GM12878 (cell line): ENCODE data around the gene SELENOS. TPM values are rescaled to one million over a fixed set of nuclear protein-coding genes. Genes with fewer than 3 reads are reported as not detected.

Source experiments
- BCLAF1 ChIP-seq: fragments of 450-650 bp; IDR thresholded peaks from 2 replicates; pipeline ENCODE4 v1.6.1; 2017; ENCODE audit warnings: antibody characterized with exemption, mild to moderate bottlenecking, moderate library complexity
- PBX3 ChIP-seq: IDR thresholded peaks from 2 replicates; pipeline ENCODE4 v1.6.1; 2011; ENCODE audit warnings: mild to moderate bottlenecking, low read depth, low read length, moderate library complexity; ENCODE audit not compliant: insufficient replicate concordance
- RELB ChIP-seq: fragments of 450-650 bp; IDR thresholded peaks from 2 replicates; pipeline ENCODE4 v1.6.1; 2017; ENCODE audit warnings: low read depth, mild to moderate bottlenecking, moderate library complexity
- RUNX3 ChIP-seq: IDR thresholded peaks from 2 replicates; pipeline ENCODE4 v1.6.1; 2012; ENCODE audit warnings: low read length, inconsistent platforms
- SKIL ChIP-seq: fragments of 450-650 bp; IDR thresholded peaks from 2 replicates; pipeline ENCODE4 v1.6.1; 2017; ENCODE audit warnings: mild to moderate bottlenecking, low read depth, inconsistent platforms; ENCODE audit not compliant: poor library complexity, severe bottlenecking
- ZNF274 ChIP-seq: IDR thresholded peaks from one replicate; pipeline ENCODE4 v1.8.0; 2011; ENCODE audit not compliant: insufficient read length, insufficient read depth
- polyA plus RNA-seq, 11 experiments: library from polyadenylated mRNA; depleted of rRNA in 4 of 11; unstranded in 6 of 11; stranded (reverse) in 5 of 11; fragments of >200 nt; fragmentation: Nextera tagmentation in 4 of 11; fragmentation: Illumina TruSeq in 1 of 11; extraction: Ambion mirVana in 4 of 11; extraction: Trizol in 1 of 11; gene quantifications; 1 replicate in 1 of 11; 2 replicates in 10 of 11; pipeline versions ENCODE4 v1.2.1 to v1.2.3, GENCODE V29; 2011 to 2016; ENCODE audit warnings: inconsistent platforms in 2 of 11, missing spikeins in 2 of 11, low read depth in 1 of 11
- total RNA-seq, 4 experiments: library from RNA; depleted of rRNA in 3 of 4; stranded (reverse); fragments of >200 nt in 3 of 4; fragmentation: Illumina TruSeq in 1 of 4; extraction: Trizol in 1 of 4; gene quantifications; 2 replicates each; pipeline versions ENCODE4 v1.2.1 to v1.2.3, GENCODE V29; 2013 to 2021

The SELENOS gene
- total and polyA plus RNA-seq, 10 of the 15 experiments (the other 5 are each of a cell fraction or from before 2014, with no cell fraction given): 25.8 to 90.1 (median 37.3) TPM

- no peak for TF ChIP-seq BCLAF1
- TF ChIP-seq ZNF274: no peak
- no peak for TF ChIP-seq RELB
- TF ChIP-seq RUNX3: no peak
- TF ChIP-seq SKIL: no peak
- no peak for TF ChIP-seq PBX3
Measured at GRCh38 chr15:101320501-101321052, 43.3 kb upstream of the SELENOS start (continued).
